HK-2 (cell line): ENCODE measurements around the gene CTSK.
"Not testable (repeated sequence)": the region's sequence is repeated elsewhere in the genome, so short reads cannot be mapped to it uniquely, and the experiment has no call there.

ENCODE experiments used
- DNase-seq: peaks from one replicate; pipeline ENCODE4 v3.0.0-alpha.2; 2018; ENCODE audit not compliant: unreplicated experiment

Gene CTSK

GRCh38 chr1:150808121-150808520 lies at the start of gene CTSK:
Gene CTSK (minus strand): TSS chr1:150808260. CDS start chr1:150806805, 1,455 bp downstream.
- DNase-seq, result no peak

GRCh38 chr1:150852734-150853133 lies 44.7 kb upstream of the CTSK start:
- DNase-seq, result not testable (repeated sequence)

DNA sequence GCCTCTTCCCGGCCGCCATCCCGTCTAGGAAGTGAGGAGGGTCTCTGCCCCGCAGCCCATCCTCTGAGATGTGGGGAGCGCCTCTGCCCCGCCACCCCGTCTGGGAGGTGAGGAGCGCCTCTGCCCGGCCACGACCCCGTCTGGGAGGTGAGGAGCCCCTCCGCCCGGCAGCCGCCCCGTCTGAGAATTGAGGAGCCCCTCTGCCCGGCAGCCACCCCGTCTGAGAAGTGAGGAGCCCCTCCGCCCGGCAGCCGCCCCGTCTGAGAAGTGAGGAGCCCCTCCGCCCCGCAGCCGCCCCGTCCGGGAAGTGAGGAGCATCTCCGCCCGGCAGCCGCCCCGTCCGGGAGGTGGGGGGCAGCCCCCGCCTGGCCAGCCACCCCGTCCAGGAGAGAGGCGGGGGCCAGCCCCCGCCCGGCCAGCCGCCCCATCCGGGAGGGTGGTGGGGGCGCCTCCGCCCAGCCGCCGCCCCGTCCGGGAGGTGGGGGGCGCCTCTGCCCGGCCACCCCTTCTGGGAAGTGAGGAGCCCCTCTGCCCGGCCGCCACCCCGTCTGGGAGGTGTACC lies 42.8 kb upstream of the CTSK start:
- DNase-seq, result not testable (repeated sequence)

DNA sequence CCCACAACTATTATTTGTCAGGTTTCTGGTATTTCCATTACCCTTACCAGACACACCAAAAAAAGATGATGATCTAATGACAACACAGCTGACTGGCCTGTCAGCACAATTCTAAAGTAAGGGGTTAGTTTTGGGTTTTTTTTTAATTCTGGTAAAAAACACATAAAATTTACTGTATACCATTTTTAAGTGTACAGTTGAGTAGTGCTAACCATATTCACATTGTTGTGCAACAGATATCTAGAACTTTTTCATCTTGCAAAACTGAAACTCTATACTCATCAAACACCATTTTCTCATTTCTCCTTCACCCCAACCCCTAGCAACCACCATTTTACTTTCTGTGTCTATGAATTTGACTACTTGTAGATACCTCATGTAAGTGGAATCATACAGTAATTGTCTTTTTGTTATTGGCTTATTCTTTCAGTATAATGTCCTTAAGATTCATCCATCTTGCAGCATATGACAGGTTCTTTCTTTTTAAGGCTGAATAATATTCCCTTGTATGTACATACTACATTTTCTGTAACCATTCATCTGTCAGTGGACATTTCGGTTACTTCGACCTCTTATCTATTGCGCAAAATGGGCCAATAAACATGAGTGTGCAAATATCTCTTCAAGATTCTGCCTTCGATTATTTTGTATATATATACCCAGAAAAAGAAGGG lies 38.5 kb upstream of the CTSK start:
- no peak for DNase-seq

GRCh38 chr1:150843474-150843873 lies 35.4 kb upstream of the CTSK start:
- DNase-seq, result no peak

GRCh38 chr1:150842964-150843363 lies 34.9 kb upstream of the CTSK start:
- DNase-seq, result no peak

DNA sequence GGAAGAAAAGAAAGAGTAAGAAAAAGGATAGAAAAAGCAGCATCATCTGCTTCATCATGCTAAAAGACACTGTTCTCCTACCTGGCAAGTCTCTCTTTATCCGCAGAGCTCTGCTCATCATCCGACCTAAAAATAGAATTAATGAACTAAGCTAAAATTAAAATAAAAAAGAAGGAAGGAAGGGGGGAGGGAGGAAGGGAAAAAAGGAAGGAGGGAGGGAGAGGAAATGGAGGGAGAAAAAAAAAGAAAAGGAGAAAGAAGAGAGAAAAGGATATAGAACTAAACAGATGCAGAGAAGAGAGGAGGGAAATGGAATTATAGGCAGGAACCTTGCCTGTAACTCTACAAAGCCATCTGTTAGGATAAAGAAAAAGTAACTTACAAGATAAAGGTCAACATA lies 34.3 kb upstream of the CTSK start:
- DNase-seq, result no peak

- DNase-seq, result no peak
Observed at GRCh38 chr1:150841626-150842025, 33.6 kb upstream of the CTSK start.

DNA sequence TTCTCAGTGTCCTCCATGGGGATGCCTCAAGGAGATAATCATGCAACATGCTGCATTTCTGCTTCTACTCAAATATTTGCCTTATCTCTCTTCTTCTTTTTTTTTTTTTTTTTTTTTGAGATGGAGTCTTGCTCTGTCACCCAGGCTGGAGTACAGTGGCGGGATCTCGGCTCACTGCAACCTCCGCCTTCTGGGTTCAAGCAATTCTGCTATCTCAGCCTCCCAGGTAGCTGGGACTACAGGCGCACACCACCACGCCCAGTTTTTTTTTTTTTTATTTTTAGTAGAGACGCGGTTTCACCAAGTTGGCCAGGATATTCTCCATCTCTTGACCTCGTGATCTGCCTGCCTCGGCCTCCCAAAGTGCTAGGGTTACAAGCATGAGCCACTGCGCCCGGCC lies 32.8 kb upstream of the CTSK start:
- DNase-seq, result not testable (repeated sequence)

DNA sequence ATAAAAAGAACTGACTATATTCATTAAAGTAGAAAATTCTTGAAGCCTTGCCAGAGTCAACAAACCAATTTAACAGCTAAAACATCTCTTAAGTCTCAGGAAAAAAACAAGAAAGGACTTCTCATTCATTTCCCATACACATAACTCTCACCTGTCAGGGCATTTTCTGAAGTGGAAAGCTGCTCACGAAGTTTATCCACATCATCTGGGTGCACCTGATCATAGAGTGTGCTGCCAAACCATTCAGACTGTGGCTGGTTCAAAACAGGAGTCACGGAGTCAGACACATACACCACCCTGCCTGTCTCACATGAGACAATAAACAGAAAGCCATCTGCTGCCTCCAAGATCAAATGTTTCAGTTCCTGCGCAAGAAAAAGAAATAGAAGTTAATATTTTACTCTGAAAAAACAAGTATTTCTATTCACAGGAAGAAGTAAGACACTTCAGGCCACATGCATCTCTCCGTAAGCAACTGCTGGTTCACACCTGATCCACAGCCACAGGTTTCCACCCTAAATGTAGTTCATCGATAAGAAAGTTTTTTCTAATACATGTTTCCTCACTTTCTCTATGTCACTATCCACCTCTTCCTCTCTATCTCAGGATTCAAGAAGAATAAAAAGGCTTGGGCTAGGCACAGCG lies 28.2 kb upstream of the CTSK start:
- no peak for DNase-seq

GRCh38 chr1:150833961-150834360 lies 25.9 kb upstream of the CTSK start:
- DNase-seq, result not testable (repeated sequence)

DNA sequence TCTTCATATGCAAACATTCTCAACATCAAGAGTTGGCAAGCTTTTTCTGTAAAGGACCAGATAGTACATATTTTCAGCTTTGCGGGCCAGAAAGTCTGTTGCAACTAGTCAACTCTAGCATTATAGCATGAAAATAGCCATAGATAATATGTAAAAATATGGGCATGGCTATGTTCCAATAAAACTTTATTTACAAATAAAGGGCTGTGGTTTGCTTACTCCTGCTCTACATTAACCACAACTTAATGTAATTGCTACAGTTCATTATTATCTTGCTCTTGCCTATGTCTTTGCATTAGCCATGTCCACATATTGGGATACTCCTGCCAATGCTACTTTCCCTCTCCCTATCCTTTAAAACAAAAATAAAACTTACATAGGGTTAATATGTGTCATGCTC lies 24.5 kb upstream of the CTSK start:
- no peak for DNase-seq

GRCh38 chr1:150829751-150830150 lies 21.7 kb upstream of the CTSK start:
- DNase-seq, result no peak

- DNase-seq, result no peak
Observed at GRCh38 chr1:150826299-150826698, 18.2 kb upstream of the CTSK start.

GRCh38 chr1:150820730-150821512 lies 12.9 kb upstream of the CTSK start:
- no peak for DNase-seq

- no peak for DNase-seq
Observed at GRCh38 chr1:150815871-150816270, 7.8 kb upstream of the CTSK start.

DNA sequence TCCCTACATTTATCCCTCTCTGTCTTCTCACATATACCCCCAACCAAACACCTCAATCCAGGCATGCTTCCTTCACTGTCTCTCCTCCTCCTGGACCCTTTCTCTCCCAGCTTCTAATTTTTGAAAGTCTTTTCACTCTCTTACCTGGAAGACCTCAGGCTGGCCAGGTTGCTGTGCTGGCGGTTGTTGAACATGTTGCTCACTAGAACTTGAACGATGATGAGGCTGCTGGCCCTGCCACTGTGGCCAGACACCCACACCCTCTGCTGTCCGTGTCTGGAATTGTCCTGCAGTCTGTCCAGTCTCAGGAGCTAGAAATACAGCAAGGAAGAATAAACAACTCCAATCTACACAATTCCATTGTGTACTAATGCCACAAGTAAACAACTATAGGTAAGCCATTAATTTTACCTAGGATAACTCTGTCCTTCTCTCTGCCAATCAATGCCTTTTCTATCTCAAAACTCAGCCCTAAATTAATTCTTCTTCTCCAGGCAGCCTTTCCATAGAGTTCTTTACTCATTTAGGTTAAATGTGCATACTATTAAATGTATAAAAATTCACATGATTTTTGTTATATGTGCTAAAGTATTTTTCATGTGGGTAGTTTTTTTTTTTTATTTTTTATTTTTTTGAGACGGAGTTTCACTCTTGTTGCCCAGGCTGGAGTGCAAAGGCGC lies 5.1 kb upstream of the CTSK start:
- DNase-seq, result peak; percentile 54

DNA sequence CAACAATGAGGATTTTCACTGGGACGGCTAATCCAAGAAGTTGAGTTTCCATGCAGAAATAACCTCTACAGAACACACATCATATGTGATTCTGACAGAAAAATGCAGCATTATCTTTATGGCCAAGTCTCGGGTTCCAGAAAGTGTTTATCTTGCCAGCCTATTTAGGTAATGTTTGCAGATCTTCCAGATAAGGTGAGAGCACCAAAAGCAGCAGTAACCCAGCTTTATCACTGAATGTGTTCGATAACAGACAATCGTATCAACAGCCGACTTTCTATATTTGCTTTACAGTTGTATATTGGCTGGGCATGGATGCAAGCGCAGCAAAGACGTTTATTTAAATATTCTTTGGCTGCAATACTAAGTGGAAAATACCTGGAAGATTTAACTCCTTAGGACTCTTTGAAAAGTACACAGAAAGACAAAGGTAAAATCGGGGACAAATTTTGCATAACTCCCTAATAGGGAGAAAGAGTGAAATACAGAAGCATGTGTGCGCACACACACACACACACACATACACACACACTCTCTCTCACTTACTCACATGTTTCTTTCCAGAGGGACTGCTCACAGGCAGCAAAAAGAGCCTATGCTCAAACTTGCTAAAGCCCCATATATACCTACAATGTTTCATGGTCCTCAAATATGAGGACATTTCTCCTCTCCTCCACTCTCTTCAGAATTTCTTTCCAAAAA lies 3.0 kb upstream of the CTSK start:
- no peak for DNase-seq

GRCh38 chr1:150809651-150810050 lies 1.6 kb upstream of the CTSK start:
- peak; percentile 14 for DNase-seq

DNA sequence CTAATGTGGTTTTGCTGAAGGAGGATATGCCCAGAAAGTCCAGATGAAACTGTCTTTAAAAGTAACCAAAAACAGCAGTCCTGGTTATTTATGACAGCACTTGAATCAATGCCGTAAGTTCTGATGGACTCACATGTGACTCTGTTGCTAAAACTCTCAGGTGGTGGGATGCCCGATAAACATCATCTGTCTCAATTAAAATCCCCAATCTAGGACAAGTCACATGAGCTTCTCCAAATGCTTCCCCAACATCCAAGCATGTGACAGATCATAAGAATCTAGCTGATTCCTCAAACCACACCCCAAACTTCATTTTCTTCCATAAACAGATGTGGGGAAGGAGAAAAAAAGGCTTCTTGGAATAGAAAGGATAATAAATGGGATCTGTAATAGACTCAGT lies 786 bp upstream of the CTSK start:
- DNase-seq, result no peak

GRCh38 chr1:150807249-150808023 lies 624 bp downstream of the CTSK start:
- no peak for DNase-seq
